ENCODE data around the gene CALM3. TPM values are rescaled to one million over a fixed set of nuclear protein-coding genes. Genes with fewer than 3 reads are reported as not detected.

The CALM3 gene
- total and polyA plus RNA-seq, 2 experiments from 2014 or later: 237 to 246 TPM

- no peaks in the 10 kb centered on the region for H3K27me3 ChIP-seq
- H3K4me2 ChIP-seq: no peak overlapping the region
- no peaks in the 10 kb centered on the region for H3K9me3 ChIP-seq (ENCODE audit: low read depth)
- no peak overlapping the region for H3K4me3 ChIP-seq
- TF ChIP-seq EZH2phosphoT487 (IDR thresholded peaks at IDR 0.05; ENCODE audit: low read depth, severe bottlenecking, unreplicated experiment) (no peak), CTCF (IDR thresholded peaks at IDR 0.05; ENCODE audit: poor library complexity) (no peak), EZH2 (IDR thresholded peaks at IDR 0.05; ENCODE audit: borderline replicate concordance) (no peak)
- no peak overlapping the region for H3K27ac ChIP-seq
- WGBS (ENCODE audit: low lambda C conversion rate, missing lambda C conversion rate): 96% methylated on average over 11 of the region's 12 CpGs
- no peaks in the 10 kb centered on the region for H3K9me2 ChIP-seq (replicated peaks; ENCODE audit: insufficient read depth)
- peaks cover 16% of the 10 kb centered on the region for H3K4me1 ChIP-seq (ENCODE audit: insufficient read depth)
- no peaks in the 10 kb centered on the region for H3K36me3 ChIP-seq (replicated peaks; ENCODE audit: insufficient read depth, low read depth)
- no peak overlapping the region for H2AFZ ChIP-seq
- DNase-seq (ENCODE audit: low spot score): no peak
- H3K79me2 ChIP-seq: peaks cover 49% of the 10 kb centered on the region
- peaks cover 46% of the 10 kb centered on the region for H4K20me1 ChIP-seq (ENCODE audit: insufficient read depth, poor library complexity, severe bottlenecking)
Measured at GRCh38 chr19:46607448-46607841, 6.3 kb downstream of the CALM3 start.

- TF ChIP-seq CTCF (IDR thresholded peaks at IDR 0.05; ENCODE audit: poor library complexity): no peak
- TF ChIP-seq EZH2phosphoT487 (IDR thresholded peaks at IDR 0.05; ENCODE audit: low read depth, severe bottlenecking, unreplicated experiment): no peak
- TF ChIP-seq EZH2 (IDR thresholded peaks at IDR 0.05; ENCODE audit: borderline replicate concordance): no peak
- Histone ChIP-seq H2AFZ (no peak overlapping the region), H4K20me1 (ENCODE audit: insufficient read depth, poor library complexity, severe bottlenecking) (peaks cover 41% of the 10 kb centered on the region), H3K9me3 (ENCODE audit: low read depth) (no peaks in the 10 kb centered on the region), H3K27ac (no peak overlapping the region), H3K36me3 (replicated peaks; ENCODE audit: insufficient read depth, low read depth) (no peaks in the 10 kb centered on the region), H3K4me3 (no peak overlapping the region), H3K27me3 (no peaks in the 10 kb centered on the region), H3K79me2 (peaks cover 41% of the 10 kb centered on the region), H3K4me2 (no peak overlapping the region), H3K9me2 (replicated peaks; ENCODE audit: insufficient read depth) (no peaks in the 10 kb centered on the region), H3K4me1 (ENCODE audit: insufficient read depth) (peaks cover 16% of the 10 kb centered on the region)
- no peak for DNase-seq (ENCODE audit: low spot score)
- WGBS (ENCODE audit: low lambda C conversion rate, missing lambda C conversion rate): 97% methylated on average over 9 of the region's 9 CpGs
Measured at GRCh38 chr19:46608178-46608577, 7.0 kb downstream of the CALM3 start.

- Histone ChIP-seq H3K9me2 (replicated peaks; ENCODE audit: insufficient read depth) (no peaks in the 10 kb centered on the region), H3K79me2 (peaks cover 36% of the 10 kb centered on the region), H4K20me1 (ENCODE audit: insufficient read depth, poor library complexity, severe bottlenecking) (peaks cover 38% of the 10 kb centered on the region), H3K4me1 (ENCODE audit: insufficient read depth) (peaks cover 12% of the 10 kb centered on the region), H3K27ac (no peak overlapping the region), H3K4me3 (no peak overlapping the region), H3K4me2 (no peak overlapping the region), H3K27me3 (no peaks in the 10 kb centered on the region), H3K36me3 (replicated peaks; ENCODE audit: insufficient read depth, low read depth) (no peaks in the 10 kb centered on the region), H2AFZ (no peak overlapping the region), H3K9me3 (ENCODE audit: low read depth) (no peaks in the 10 kb centered on the region)
- WGBS (ENCODE audit: low lambda C conversion rate, missing lambda C conversion rate): 97% methylated on average over 27 of the region's 27 CpGs
- no peak for DNase-seq (ENCODE audit: low spot score)
- TF ChIP-seq CTCF (IDR thresholded peaks at IDR 0.05; ENCODE audit: poor library complexity) (no peak), EZH2 (IDR thresholded peaks at IDR 0.05; ENCODE audit: borderline replicate concordance) (no peak), EZH2phosphoT487 (IDR thresholded peaks at IDR 0.05; ENCODE audit: low read depth, severe bottlenecking, unreplicated experiment) (no peak)
Measured at GRCh38 chr19:46608581-46609345, 7.6 kb downstream of the CALM3 start.
